Astrocyte of the cerebellum (primary cell): ENCODE results near the gene RANGRF.
A peak's percentile ranks its signal among the peaks of the same experiment; 100 is the strongest.

Experiments used
- DNase-seq: peaks from one replicate; pipeline ENCODE4 v3.0.0-alpha.2; 2011; ENCODE audit warnings: low read depth
- H3K4me3 ChIP-seq: 2 replicates; pipeline ENCODE4 v1.5.1; 2011; ENCODE audit warnings: mild to moderate bottlenecking, low read depth, low read length, moderate library complexity
- in situ Hi-C: cut with HindIII; loops from 2 replicates; pipeline ENCODE4 v1.10.0; 2017; ENCODE audit warnings: low sequenced_read_pairs
- TF ChIP-seq, protein P1 (sequence below): IDR thresholded peaks from 2 replicates; pipeline ENCODE4 v1.5.1; 2012; ENCODE audit warnings: low read length, low read depth, moderate library complexity, mild to moderate bottlenecking; ENCODE audit errors: missing control alignments

The RANGRF gene

DNA sequence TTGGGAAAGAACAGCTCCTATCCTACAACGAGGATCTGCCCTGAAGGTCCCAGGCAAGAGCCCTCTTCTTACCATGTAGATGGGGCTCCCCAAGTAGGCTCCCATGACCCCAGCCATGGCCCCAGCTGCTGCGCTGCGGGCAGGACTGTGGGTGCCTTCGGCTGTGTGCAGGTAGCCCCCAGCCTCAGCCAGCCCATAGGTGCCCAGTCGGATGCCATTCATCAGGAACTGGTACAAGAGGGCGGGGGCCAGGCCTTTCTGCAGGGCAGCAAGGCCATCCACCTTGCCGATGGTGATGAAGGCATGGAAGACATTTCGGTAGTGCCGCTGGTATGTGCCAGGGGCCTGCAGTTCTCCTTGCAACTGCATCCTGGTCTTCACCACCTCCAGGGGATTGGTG, 5.9 kb downstream of the RANGRF start:
- no peak for DNase-seq
- in situ Hi-C loops, result no loop called here
- TF ChIP-seq, protein P1, sequence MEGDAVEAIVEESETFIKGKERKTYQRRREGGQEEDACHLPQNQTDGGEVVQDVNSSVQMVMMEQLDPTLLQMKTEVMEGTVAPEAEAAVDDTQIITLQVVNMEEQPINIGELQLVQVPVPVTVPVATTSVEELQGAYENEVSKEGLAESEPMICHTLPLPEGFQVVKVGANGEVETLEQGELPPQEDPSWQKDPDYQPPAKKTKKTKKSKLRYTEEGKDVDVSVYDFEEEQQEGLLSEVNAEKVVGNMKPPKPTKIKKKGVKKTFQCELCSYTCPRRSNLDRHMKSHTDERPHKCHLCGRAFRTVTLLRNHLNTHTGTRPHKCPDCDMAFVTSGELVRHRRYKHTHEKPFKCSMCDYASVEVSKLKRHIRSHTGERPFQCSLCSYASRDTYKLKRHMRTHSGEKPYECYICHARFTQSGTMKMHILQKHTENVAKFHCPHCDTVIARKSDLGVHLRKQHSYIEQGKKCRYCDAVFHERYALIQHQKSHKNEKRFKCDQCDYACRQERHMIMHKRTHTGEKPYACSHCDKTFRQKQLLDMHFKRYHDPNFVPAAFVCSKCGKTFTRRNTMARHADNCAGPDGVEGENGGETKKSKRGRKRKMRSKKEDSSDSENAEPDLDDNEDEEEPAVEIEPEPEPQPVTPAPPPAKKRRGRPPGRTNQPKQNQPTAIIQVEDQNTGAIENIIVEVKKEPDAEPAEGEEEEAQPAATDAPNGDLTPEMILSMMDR, result no peak
- H3K4me3 ChIP-seq, result no peak overlapping the region

DNA sequence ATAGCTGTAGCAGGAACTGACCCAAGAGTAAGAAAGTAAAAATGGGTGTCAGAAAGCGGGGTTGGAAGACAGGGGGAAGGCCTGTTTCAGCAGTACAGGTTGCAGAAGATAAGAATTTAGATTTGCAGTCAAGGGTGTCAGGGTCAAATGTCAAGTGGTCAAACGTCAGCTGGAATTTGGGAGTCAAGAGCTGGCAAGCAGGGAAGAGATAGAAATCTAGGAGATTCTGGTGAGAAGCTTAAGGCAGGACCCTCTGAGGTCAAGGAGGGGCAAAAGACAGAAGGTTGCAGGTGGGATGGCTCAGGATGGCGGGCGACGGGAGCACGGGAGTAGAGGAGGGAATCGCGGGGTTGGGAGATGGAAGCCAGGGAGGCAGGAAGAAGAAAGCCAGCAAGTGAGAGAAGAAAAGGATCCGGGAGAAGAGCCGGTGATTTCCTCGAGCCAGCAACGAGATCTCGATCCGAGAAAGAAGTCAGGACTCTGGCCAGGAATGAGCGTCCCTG, 6.4 kb downstream of the RANGRF start:
- TF ChIP-seq, protein P1, result no peak
- peak overlapping the region; percentile 75 for H3K4me3 ChIP-seq
- in situ Hi-C loops, result no loop called here
- no peak for DNase-seq

DNA sequence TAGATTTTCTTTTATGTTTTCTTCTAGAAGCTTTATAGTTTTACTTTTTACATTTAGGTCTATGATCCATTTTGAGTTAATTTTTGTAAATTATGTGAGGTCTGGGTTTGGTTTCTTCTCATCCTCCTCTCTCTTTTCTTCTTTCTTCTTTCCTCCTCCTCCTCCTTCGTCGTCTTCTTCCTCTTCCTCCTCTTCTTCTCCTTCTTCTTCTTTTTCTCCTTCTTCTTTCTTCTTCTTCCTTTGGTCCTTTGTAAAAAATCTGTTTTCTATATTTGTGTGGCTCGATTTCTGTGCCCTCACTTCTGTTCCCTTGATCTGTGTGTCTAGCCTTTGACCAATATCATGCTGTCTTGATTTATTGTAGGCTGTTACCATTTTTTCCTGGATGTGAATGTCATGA, 11.8 kb downstream of the RANGRF start:
- DNase-seq, result no peak
- H3K4me3 ChIP-seq, result no peak overlapping the region
- TF ChIP-seq, protein P1, result no peak
- in situ Hi-C loops, result loop anchor here (10.0 to 25.0 kb wide), 3 partner anchors 55 to 188 kb away; partner anchors contain the start of genes ALOXE3, BORCS6, CTC1 and HES7

DNA sequence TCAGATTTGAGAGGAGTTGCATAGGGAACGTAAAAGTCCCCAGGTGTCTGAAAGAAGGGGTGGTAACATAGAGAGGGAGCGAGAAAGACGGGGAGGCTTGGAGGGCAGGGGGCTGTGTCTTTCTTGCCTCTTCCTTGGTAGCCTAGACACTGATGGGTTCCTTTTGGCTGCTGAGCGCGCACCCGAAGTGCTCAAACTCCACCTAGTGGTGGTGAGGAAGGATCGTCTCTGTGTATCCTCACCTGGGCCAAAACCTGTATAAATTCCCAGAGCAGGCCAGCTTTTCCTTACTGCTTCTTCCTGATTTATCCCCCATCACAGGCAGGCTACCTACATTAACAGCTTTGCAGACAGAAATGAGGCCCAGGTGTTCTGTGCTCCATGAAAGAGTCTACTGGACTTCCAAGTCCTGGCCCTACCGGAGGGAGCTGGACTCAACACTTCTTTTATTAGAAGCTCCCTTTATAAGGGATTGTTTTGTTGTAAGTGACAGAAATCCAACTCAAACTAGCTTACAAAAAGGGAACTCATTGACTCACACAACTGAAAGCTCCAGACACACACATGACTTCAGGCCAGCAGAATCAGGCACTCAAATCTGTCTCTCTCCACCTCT, 12.3 kb downstream of the RANGRF start:
- DNase-seq, result peak; percentile 32
- no peak overlapping the region for H3K4me3 ChIP-seq
- TF ChIP-seq, protein P1, result peak; percentile 89
- in situ Hi-C loops, result loop anchor here (10.0 to 25.0 kb wide), 3 partner anchors 56 to 188 kb away; partner anchors contain the start of genes ALOXE3, BORCS6, CTC1 and HES7

DNA sequence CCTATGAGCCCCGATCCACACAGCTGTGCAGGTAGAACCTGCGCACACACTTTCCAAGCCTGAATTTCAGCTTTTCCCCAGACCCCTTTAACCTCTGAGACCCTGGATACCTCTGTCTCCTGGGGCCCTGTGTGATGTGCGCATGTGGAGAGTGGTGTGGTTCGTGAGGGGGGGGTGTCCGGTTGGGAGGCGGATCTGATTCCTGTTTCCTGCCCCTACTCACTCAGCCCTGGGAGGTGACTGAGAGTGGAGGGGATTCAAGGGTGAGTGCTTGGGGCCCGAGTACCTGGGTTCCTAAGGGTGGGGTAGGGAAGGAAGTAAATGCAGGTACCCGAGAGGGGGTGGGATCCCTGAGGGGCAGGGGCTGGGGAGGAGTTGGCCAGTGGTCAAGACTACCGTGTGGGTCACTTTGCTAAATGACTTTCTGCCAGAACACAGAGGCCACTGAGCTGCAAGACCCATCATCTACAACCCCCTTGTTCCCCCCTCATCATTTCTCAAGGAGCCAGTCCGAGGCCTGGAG, 22.2 kb downstream of the RANGRF start:
- no peak for DNase-seq
- no peak overlapping the region for H3K4me3 ChIP-seq
- in situ Hi-C loops, result loop anchor here (25.0 kb wide), 2 partner anchors 123 to 198 kb away; partner anchors contain the start of genes ALOXE3, BORCS6, HES7 and TMEM107
- TF ChIP-seq, protein P1, result no peak

DNA sequence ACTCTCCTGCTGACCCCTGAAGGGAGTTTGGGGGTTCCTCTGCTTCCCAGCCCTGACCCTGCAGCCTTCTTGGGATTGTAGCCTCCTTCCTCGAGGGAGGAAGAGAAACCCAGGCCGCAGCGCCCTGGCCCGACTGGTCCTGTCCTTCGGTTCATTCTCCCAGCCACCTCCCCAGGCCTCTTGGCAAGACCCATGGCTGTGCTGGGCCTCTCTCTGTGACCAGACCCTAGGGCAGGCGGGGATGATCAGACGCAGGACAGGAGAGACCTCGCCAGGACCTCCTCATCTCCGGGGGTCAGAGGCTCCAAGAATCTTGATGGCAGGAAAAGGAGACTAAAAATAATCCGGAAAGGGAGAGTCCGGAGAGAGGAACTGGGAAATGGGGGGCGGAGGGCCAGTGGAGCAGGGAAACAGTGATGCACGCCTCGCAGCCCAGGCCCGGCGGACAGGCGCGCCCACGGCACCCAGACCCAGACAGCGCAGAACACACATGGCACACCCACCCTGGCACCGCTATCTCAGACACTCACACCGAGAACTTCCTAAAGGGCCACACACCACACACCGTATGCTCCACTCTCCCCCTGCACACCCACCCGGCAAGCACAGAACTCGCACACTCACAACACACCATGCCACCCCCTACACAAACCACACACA, 22.8 kb downstream of the RANGRF start:
- TF ChIP-seq, protein P1, result no peak

More for the DNA sequence above, 22.8 kb downstream of the RANGRF start:
- no peak overlapping the region for H3K4me3 ChIP-seq
- in situ Hi-C loops, result loop anchor here (25.0 kb wide), 2 partner anchors 124 to 199 kb away; partner anchors contain the start of genes ALOXE3, BORCS6, HES7 and TMEM107
- no peak for DNase-seq
